IPS-11a (cell line): ENCODE results near the gene EPDR1.
"Not testable (repeated sequence)": the region's sequence is repeated elsewhere in the genome, so short reads cannot be mapped to it uniquely, and the experiment has no call there.

Source experiments
- H3K4me3 ChIP-seq: one replicate; pipeline ENCODE4 v1.5.1; 2013; ENCODE audit warnings: low read depth, low read length, control low read depth

EPDR1 gene

DNA sequence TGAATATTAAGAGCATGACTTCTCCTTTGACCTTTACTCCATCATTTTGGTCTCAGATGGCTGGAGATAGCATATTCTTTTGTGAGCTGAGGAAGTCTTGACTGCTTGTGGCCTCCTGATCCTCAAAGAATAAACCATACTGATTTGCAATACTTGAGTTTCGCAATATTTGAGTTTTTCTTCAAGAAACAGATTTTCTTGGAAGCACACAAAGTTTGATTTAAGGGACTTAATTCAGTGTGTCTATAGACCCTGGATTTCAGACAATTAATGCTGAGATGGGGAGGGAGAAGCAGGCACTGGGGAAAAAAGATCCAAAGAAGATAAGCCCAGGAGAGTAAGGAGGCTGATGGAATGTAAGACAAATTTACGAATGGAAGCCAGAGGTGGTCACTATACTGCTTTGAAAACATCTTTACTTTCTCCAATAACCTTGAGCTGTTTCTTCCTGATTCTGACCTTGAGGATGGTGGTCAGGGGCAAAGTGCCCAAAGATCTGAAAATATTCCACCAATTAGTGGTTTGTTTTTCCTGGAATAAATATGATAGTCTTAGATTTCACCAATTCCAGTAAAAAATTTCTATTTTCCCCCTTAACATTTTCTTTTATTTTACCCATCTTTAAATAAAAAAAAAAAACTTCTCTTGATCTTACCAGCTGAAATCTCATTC is 7.5 kb downstream of the EPDR1 start:
- H3K4me3 ChIP-seq = no peak overlapping the region

DNA sequence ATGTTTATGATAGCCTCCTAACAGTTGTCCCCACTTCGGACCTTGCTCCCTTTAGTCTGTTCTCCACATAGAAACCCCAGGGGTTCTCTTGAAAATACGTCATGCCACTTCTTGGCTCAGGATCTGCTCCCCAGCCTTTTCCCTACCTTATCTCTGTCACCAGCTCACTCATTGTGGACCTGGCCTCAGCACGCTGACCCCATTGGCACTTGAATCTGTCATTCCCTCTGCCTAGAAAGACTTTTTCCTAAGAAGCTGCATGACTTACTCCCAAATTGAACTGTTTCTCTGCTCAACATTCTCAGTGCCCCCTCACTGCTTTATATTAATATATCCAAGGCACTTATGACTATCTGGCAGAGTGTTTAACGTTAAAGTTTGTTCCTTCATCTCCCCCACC is 8.4 kb downstream of the EPDR1 start:
- no peak overlapping the region for H3K4me3 ChIP-seq

DNA sequence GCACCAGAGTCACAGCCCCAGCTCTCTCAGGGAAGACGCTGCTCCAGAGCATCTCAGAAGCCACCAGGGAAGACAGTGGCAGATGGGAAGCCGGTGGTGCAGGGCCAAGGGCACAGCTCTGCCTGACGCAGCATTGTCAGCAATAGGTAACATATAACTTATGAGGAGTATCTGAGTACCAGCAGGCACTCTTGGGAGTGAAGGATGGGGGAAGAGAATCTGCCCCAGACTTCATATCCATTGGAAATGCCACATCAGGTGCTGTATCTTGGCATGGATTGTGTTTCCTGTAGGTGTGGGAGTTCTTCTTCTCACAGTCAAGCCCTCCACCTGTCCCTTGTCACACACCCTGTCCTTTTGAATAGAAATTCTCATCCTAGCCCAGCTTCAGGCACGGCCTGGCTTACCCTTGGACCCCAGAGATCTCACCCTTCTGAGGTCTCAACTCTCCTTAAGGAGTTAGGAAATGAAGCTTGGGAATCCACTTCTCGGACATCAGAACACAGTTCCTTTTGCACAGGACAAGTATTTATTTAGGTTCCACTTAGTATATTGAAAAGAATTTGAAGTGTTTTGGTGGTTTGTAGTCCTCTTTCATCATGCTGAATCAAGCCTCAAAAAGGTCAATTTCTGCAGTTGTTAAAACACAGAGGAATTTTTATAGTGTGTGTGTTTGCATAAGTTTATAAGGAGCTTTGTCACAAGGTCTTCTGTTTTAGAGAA is 9.9 kb downstream of the EPDR1 start:
- H3K4me3 ChIP-seq = no peak overlapping the region

DNA sequence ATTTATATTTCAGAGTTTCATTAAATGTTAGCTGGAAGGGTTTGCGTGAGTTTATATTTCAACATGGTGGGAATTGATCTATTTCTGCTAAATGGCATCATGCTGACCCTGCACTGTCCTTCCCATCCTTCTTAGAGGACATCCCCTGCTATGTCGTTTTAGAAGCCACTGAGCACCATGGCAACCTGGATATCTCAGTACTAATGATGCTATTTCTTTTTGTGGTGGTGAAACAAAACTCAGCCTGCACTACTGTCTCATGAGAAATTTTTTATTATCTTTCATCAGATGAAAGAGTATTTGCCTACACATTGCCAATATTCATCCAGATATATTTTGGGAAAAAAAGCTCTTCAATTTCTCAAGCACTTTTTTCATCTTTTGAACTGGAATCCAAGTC is 12.1 kb downstream of the EPDR1 start:
- no peak overlapping the region for H3K4me3 ChIP-seq

DNA sequence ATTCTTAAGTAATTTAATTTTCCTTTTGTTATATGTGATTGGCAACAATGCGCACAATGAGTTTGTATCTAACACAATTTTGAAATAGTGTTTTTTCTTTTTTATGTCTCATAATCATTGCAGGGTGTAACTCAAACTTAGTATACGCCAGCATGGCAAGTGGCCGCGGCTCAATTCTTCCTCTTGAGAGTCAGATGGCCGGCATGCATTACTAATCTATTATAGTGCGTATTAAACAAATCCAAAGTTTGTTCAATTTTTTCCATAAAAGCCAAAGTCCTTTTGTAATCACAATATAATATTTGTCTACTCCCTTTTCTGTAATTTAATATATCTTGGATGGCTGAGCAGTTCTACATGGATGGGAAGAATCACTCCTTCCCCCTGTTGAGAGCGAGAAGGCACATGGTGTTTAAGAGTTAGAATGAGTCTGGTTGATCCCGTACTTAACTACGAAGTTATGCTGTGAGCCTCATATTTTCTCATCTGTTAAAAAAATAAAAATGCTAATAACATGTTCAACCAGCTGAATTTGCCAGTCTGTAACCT is 12.7 kb downstream of the EPDR1 start:
- no peak overlapping the region for H3K4me3 ChIP-seq

DNA sequence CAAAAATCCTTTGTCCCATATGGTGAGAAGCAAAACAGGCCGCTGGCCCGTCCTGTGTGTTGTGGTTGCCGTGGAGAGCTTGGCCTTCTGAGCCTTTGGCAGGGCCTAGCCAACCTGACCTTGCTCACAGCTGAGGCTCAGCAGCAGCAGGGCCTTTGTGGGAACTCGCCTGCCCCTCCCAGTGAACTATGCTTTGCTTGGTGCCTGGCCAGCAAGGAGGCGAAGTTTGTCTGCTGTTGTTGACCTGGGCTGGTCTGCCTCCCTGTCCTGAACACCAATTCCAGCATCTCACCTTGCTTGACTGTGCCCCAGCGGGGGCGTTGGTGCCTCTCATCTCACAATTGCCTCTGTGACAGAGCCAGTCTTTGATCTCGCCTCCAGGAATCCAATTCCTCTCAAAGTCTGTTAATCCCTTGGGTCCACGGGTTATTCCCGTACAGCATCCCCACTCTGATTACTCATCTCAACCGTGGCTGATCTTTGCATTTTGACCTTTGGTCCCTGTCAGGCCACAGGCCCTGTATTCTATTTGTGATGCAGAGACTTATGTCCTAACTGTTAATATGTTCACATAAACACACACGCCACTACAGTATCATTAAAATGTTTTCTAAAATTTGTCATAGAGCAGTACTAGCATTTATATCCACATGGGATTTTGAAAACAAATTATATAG is 22.6 kb downstream of the EPDR1 start:
- no peak overlapping the region for H3K4me3 ChIP-seq

DNA sequence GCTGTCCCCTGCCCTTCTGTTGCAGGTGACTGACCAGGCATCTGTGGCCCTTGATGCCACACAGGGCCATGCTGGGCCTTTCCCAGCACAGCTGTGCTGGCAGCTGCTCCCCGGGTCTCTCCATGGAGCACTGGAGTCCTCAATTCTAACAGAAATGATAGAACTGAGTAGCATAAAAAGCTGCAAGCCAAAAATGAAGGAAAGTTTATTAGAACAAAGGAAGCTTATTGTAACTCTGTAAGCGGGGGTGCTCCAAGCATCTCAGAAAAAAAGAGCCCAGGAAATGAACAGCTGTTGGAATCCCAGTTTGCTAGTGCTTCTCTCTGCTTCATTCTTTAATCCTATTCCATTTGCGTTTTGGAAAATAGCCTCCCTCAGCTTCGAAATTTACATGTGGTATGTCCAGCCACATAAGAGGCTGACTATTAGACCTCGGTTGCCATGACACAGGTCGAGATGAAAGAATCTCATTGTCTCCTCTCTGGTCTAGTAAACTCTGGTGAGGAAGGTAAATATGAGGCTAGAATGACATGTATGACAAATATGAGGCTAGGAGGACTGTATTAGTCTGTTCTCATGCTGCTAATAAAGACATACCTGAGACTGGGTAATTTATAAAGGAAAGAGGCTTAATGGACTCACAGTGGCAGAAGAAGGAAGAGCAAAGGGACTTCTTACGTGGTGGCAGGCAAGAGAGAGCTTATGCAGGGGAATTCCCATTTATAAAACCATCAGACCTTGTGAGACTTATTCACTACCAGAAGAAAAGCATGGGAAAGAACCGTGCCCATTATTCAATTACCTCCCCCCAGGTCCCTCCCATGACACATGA is 23.7 kb downstream of the EPDR1 start:
- H3K4me3 ChIP-seq = no peak overlapping the region

DNA sequence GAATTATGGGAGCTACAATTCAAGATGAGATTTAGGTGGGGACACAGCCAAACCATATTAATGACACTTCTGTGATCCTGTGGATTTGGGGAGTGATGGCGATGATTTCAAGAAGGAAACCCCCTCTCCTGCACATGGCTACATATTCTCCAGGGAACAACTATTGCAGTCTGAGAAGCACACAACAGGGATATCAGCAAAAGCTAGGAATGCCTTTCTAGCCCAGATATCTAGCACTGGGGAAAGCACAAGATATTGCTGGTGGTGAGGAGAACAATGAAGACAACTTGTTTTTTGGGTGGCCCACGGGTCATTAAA is 24.3 kb downstream of the EPDR1 start:
- no peak overlapping the region for H3K4me3 ChIP-seq

DNA sequence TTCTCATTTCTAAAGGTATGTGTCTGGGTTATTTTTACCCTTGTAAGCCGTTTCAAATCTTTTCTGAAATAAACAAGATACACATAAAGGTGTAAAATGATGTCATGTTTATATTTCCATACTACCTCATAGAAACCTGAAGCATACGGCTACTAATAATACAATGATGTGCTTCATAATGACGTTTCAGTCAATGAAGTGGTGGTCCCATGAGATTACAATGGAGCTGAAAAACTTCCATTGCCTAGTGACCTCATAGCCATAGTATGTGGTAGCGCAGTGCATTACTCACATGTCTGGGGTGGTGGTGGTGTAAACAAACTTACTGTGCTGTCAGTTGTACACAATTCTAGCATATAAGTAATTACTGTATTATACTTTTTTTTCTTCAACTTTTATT is 24.9 kb downstream of the EPDR1 start:
- no peak overlapping the region for H3K4me3 ChIP-seq

DNA sequence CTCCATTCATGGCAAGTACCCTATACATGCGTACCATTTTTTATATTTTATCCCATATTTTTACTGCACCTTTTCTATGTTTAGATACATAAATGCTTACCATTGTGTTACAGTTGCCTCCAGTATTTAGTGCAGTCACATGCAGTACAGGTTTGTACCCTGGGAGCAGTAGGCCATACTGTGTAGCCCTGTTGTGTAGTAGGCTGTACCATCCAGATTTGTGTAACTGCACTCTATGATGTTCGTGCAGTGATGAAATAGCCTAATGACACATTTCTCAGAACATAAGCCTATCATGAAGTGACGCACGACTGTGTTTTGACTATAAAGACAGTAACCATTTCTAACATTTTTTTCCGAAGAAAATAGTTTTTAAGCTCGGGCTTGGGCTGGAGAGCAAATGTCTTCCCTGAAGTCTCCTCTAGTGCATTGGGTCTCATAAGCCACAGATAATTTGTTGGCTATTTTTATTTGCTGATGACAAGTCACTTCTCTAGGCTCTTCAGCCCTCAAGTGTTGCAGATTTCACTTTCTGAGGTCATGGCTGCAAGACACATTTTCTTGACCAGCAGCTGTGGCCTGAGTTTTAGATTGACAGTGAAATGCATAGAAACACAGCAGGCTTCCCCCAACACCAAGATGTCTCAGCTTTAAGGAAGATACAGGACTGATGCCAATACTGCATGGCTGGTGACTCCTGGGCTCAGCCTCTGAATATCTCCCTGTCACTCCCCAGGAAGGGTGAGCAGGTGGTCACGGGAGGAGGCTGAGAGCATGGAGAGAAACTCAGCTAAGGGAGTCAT is 26.9 kb downstream of the EPDR1 start:
- H3K4me3 ChIP-seq = no peak overlapping the region

DNA sequence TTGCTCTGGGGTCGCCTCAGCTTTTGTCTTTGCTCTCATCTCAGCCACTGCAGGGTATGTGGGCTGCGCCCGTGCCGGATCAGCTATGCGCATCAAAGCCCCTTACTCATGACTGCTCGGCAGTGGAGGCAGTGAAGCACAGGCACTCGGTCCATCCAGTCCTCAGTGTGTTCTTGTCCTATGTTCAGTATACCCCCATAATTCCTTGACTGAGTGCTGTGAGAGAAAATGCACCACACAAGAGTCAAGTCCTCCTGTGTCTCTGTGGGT is 27.4 kb downstream of the EPDR1 start:
- H3K4me3 ChIP-seq = no peak overlapping the region

DNA sequence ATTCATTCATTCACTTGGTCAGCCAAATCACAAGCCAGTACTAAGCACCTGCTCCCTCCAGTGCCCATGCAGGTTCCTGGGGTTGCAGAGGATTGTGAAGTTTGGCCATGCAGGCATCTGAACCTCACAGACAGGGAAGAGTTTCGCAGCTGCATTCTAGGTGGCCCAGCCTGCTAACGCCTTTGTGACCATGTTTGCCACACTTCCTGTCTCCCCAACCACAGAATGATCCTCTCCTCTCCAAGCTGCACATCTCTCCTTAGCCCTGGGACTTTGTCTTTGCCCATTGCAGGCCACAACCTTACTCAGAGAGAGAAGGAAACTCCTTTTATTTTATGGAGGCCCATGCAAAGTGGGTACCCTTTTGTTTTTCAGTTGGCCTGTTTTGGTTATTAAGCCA is 31.8 kb downstream of the EPDR1 start:
- H3K4me3 ChIP-seq = no peak overlapping the region

DNA sequence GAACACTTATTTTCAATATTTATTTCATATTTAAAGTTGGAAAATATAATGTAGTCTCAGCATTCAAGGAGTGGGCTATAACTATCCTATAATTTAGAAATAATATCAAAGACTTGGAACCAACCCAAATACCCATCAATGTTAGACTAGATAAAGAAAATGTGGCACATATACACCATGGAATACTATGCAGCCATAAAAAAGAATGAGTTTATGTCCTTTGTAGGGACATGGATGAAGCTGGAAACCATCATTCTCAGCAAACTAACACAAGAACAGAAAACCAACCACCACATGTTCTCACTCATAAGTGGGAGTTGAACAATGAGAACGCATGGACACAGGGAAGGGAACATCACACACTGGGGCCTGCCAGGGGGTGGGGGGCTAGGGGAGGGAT is 33.8 kb downstream of the EPDR1 start:
- H3K4me3 ChIP-seq = not testable (repeated sequence)

DNA sequence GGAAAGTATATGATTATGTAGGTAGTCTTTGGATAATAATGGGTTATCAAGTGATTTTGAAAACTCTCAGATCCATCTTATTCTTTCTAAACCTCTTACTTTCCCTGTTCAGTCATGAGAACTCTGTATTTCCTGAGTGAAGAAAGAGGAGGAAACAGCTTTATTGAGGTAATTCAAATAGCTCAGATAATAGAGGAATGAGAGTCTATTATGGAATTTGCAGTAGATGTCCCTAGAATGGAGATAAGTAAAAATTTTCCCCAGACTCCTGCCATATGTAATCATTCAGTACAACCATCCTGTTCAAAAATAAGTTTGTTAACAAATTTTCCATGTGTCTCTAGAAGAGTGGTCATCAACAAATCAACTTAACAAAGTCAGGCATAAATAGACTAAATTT is 36.4 kb downstream of the EPDR1 start:
- no peak overlapping the region for H3K4me3 ChIP-seq

DNA sequence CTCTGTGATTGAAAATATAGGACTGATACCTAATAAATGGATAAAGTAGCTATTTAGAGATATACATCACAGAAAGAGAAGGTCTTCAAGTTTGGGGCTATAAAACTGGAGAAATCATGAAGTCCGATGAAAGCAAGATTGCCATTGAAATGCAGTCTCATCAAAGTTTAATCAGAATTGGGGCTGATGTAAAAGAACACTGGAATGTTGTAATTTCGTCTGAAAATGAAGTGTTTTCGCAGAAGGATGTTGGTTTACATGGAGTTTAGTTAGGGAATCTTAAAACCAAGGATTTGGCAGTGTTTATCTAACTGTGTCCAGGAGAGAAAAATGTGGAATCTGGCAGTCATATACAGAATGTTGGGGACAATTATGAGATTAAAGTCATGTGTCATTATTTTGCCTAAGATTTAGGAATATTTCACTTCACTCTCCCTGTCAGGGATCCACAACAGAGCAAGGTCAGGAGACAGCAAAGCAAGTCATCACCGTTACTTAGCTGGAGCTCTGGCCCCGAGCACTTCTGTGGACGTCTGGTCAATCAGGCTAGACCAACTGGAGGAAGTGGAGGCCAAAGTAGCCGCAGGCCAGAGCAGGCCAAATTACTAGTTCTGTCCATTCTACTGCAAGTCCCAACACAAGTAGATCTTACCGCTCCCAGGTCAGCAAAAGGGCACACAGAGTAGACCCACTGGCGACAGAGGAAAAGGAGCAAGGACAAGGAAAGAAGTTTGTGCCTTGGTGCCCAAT is 37.0 kb downstream of the EPDR1 start:
- no peak overlapping the region for H3K4me3 ChIP-seq

DNA sequence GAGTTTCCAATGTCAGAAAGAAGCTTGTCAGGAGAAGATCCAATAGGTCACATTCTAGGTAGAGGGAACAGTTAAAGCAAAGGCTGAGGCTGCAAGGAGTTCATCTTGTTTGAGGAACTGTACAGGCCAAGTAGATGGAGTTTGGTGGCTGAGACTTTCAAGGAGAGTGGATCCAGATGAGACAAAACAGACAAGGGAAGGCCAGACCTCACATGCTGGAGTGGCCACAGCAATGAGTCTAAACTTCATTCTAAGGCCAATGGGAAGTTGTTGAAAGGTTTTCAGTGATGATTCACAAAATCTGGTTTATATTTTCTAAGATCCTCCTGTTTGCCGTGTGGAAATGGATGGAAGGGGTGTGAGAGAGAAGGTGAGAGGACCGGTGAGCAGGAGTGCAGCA is 40.0 kb downstream of the EPDR1 start:
- H3K4me3 ChIP-seq = no peak overlapping the region

DNA sequence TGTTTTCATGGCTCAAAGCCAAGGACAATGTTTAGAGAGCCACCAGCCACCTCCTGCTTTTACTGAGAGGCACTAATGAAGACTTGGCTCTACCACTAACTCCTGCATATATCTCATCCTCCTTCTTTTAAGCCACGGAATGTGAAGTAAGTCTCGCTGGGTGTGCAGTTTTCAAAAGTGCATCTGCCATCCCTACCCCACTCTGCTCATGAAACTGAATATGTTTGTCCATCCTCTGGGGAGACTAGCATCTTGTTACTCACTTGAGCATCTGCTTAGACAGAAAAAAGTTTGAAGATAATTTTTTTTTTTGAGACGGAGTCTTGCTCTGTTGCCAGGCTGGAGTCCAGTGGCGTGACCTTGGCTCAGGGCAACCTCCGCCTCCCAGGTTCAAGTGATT is 40.8 kb downstream of the EPDR1 start:
- H3K4me3 ChIP-seq = no peak overlapping the region

DNA sequence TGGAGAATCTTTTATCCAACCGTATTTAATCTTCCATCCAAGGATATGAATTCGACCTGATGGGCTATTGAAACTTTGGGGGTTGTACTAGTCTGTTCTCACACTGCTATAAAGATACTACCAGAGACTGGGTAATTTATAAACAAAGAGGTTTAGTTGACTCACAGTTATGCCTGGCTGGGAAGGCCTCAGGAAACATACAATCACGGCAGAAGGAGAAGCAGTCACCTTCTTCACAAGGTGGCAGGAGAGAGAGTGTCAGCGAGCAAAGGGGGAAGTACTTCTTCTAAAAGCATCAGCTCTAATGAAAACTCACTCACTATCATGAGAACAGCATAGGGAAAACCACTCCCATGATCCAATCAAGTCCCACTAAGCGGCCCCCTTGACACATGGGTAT is 43.8 kb downstream of the EPDR1 start:
- H3K4me3 ChIP-seq = no peak overlapping the region

DNA sequence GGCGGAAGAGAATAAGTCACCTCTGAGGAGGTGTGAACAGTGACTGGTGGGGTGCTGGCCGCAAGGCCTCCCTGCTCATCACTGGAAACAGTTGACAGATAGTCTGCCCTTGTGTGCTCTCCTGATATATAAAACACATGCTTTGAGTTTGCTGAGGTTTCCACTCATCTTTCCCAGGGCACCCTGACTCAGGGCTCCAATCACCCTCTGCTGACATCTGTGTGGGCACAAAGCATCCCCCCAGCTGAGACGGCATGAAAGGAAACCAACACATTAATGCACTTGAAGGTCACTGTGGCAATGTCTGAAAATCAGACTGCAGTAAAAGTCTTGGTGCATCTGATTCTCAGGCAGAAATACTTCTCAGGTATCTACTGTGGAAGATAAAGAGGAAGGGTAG is 49.8 kb downstream of the EPDR1 start:
- H3K4me3 ChIP-seq = no peak overlapping the region

DNA sequence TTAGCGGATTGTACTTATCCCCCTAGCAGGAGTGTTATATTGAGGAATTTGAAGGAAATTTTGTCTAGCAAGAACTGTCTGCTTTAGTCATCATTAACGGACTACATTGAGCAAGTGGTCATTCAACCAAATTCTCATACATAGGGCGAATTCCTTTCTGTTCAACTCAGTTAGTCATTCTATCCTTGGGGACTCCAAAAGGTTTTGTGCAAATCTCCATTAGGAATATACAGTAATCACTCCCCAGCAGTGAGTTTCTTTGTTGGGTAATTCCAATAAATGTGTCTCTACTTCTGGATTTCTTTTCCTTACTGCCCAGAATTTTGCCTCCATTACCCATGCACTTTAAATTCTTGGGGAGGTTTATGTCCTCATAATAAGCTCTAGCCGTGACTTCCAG is 51.1 kb downstream of the EPDR1 start:
- no peak overlapping the region for H3K4me3 ChIP-seq
